B cell (primary cell): Measurements from ENCODE around the gene RBM20. TPM values are rescaled to one million over a fixed set of nuclear protein-coding genes. Genes with fewer than 3 reads are reported as not detected.

Experiments used
- ATAC-seq: fragments of 200-7000 bp; cut with Tn5 transposase; one replicate; pipeline ENCODE4 v1.10.0; 2021; ENCODE audit warnings: low read depth, mild to moderate bottlenecking, moderate number of reproducible peaks, moderate library complexity
- CTCF ChIA-PET: fragments of 350-600 bp; sonication (Branson Sonifier 250); formaldehyde crosslinking; loops from one replicate; lab custom pipeline; 2021; ENCODE audit warnings: antibody characterized with exemption, inconsistent platforms; lab: Charles Lee
- POLR2A ChIA-PET: fragments of 350-600 bp; sonication (Branson Sonifier 250); formaldehyde crosslinking; loops from one replicate; lab custom pipeline; 2021; ENCODE audit warnings: antibody characterized with exemption; lab: Charles Lee
- DNase-seq: peaks from one replicate; pipeline ENCODE4 v3.0.0; 2013
- H2AFZ ChIP-seq: 2 replicates; pipeline ENCODE4 v1.6.1; 2012; ENCODE audit warnings: mild to moderate bottlenecking, low read depth, low read length; ENCODE audit not compliant: insufficient read depth, poor library complexity, severe bottlenecking
- H3K27ac ChIP-seq, 2 donors: 1 replicate in 1 of 2; 2 replicates in 1 of 2; pipeline ENCODE4 v1.5.1; 2012 to 2013; ENCODE audit warnings: low read length in 2 of 2, mild to moderate bottlenecking in 2 of 2, moderate library complexity in 1 of 2
- H3K27me3 ChIP-seq, 4 experiments: fragments of 200-600 bp in 1 of 4; sonication (generic) in 1 of 4; replicated peaks in 1 of 4; 1 replicate in 2 of 4; 2 replicates in 2 of 4; pipeline versions ENCODE4 v1.6.1 to v1.7.0; 2013 to 2016; ENCODE audit warnings: low read length in 3 of 4, mild to moderate bottlenecking in 2 of 4, mixed read lengths in 1 of 4, moderate library complexity in 1 of 4; ENCODE audit not compliant: insufficient read depth in 4 of 4, control insufficient read depth in 3 of 4; ENCODE audit errors: control extremely low read depth in 1 of 4
- H3K36me3 ChIP-seq, 2 experiments: replicated peaks in 1 of 2; 1 replicate in 1 of 2; 2 replicates in 1 of 2; pipeline versions ENCODE4 v1.6.1 to v1.7.1; 2013; ENCODE audit warnings: low read length in 1 of 2; ENCODE audit not compliant: insufficient read depth in 2 of 2, control insufficient read depth in 1 of 2; ENCODE audit errors: control extremely low read depth in 1 of 2, extremely low read depth in 1 of 2
- H3K4me1 ChIP-seq, 2 donors: fragments of 200-600 bp in 1 of 2; sonication (generic) in 1 of 2; 1 replicate in 1 of 2; 2 replicates in 1 of 2; pipeline versions ENCODE4 v1.5.1 to v1.6.1; 2013 to 2017; ENCODE audit warnings: low read length in 2 of 2; ENCODE audit not compliant: control insufficient read depth in 2 of 2, insufficient read depth in 2 of 2
- H3K4me2 ChIP-seq: replicated peaks from 2 replicates; pipeline ENCODE3; 2012; ENCODE audit warnings: mild to moderate bottlenecking, low read depth, low read length; ENCODE audit not compliant: poor library complexity, severe bottlenecking
- H3K4me3 ChIP-seq, 5 experiments: fragments of 200-600 bp in 1 of 5; sonication (generic) in 1 of 5; 1 replicate in 3 of 5; 2 replicates in 2 of 5; pipeline versions ENCODE4 v1.5.1 to v1.7.0; 2011 to 2016; ENCODE audit warnings: low read length in 4 of 5, mild to moderate bottlenecking in 4 of 5, low read depth in 2 of 5, control low read depth in 1 of 5, moderate library complexity in 1 of 5; ENCODE audit not compliant: insufficient read depth in 1 of 5; ENCODE audit errors: control extremely low read depth in 1 of 5, extremely low read depth in 1 of 5
- H3K79me2 ChIP-seq: fragments of 200-600 bp; sonication (generic); one replicate; pipeline ENCODE4 v1.6.0; 2016; ENCODE audit warnings: low read length; ENCODE audit not compliant: control insufficient read depth, insufficient read depth
- H3K9ac ChIP-seq: fragments of 200-600 bp; sonication (generic); 2 replicates; pipeline ENCODE4 v1.6.1; 2017; ENCODE audit warnings: mild to moderate bottlenecking, low read length, moderate library complexity
- H3K9me3 ChIP-seq, 3 donors: one replicate each; pipeline versions ENCODE4 v1.6.1 to v1.7.1; 2013; ENCODE audit warnings: low read length in 2 of 3; ENCODE audit not compliant: control insufficient read depth in 2 of 3, insufficient read depth in 1 of 3; ENCODE audit errors: control extremely low read depth in 1 of 3
- H4K20me1 ChIP-seq: 2 replicates; pipeline ENCODE4 v1.6.0; 2012; ENCODE audit warnings: mild to moderate bottlenecking, low read length; ENCODE audit not compliant: insufficient read depth, control insufficient read depth, poor library complexity, severe bottlenecking
- H3K27ac Mint-ChIP-seq: one replicate; pipeline ENCODE4 v1.8.0; 2021; ENCODE audit warnings: mixed read lengths
- H3K27me3 Mint-ChIP-seq: one replicate; pipeline ENCODE4 v1.8.0; 2021; ENCODE audit warnings: mixed read lengths
- H3K4me1 Mint-ChIP-seq: one replicate; pipeline ENCODE4 v1.8.0; 2021; ENCODE audit warnings: mixed read lengths
- H3K4me3 Mint-ChIP-seq: one replicate; pipeline ENCODE4 v1.8.0; 2021; ENCODE audit warnings: mixed read lengths
- H3K9me3 Mint-ChIP-seq: one replicate; pipeline ENCODE4 v1.8.0; 2022; ENCODE audit warnings: mixed read lengths; ENCODE audit not compliant: insufficient read depth
- EZH2 ChIP-seq: IDR thresholded peaks from 2 replicates; pipeline ENCODE4 v1.6.1; 2012; ENCODE audit warnings: borderline replicate concordance, low read depth, mild to moderate bottlenecking, moderate library complexity, low read length; ENCODE audit not compliant: insufficient read depth, poor library complexity, severe bottlenecking
- WGBS: methylation state at CpG from one replicate; pipeline ENCODE4 v1.1.5; 2013; ENCODE audit warnings: missing lambda C conversion rate; ENCODE audit not compliant: insufficient coverage; 5-methylcytosine and 5-hydroxymethylcytosine counted together
- intact Hi-C: fragments of 100-400 bp; cut with micrococcal nuclease; formaldehyde crosslinking; loops from one replicate; pipeline ENCODE4 v1.10.0; 2022
- polyA plus RNA-seq: library from polyadenylated mRNA; depleted of rRNA; stranded (reverse); fragments of >200 nt; gene quantifications from 2 replicates; pipeline ENCODE4 v1.2.3, GENCODE V29; 2012
- total RNA-seq, 2 donors: library from RNA; stranded (reverse); fragments of 120-200 nt in 1 of 2; gene quantifications; 1 replicate in 1 of 2; 2 replicates in 1 of 2; pipeline versions ENCODE4 v1.2.3 to v1.2.4, GENCODE V29; 2013 to 2022
- TF ChIP-seq, protein P1 (sequence below): fragments of 200-600 bp; IDR thresholded peaks from one replicate; pipeline ENCODE4 v1.8.0; 2022; ENCODE audit warnings: antibody characterized with exemption, mild to moderate bottlenecking

Gene RBM20
- total and polyA plus RNA-seq, 2 donors (not counting 1 experiment from before 2014, with no cell fraction given): not detected

DNA sequence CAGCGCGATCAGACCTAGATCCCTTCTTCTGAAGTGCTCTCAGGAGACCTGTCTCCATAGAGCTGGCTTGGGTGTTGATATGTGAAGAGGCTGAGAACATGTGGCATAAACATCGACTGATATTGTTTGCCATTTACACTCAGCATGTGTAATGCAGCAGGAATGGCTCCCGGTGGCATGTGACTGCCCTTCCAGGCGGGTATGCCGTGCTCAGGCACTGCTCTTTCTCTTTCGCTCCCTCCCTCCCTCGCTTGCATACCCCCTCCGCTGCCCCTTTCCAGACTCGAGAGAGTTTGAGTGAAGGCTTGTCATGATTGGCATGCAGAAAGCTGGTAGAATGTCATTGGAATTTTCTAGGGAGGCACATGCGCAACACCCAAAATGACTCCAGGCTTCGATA is 120.2 kb downstream of the RBM20 start:
- Mint-ChIP-seq H3K27ac (no peak overlapping the region), H3K4me1 (peaks cover 3% of the 10 kb centered on the region), H3K27me3 (peaks cover 38% of the 10 kb centered on the region), H3K4me3 (no peak overlapping the region), H3K9me3 (no peaks in the 10 kb centered on the region)
- Histone ChIP-seq H3K9me3 (no peaks in the 10 kb centered on the region), H3K27ac (no peak overlapping the region), H3K79me2 (no peaks in the 10 kb centered on the region), H4K20me1 (no peaks in the 10 kb centered on the region), H3K27me3 (peaks cover 0 to 10% (median 4%) of the 10 kb centered on the region in 4 experiments), H3K4me1 (no peaks in the 10 kb centered on the region), H3K9ac (no peak overlapping the region), H2AFZ (no peak overlapping the region), H3K4me2 (no peak overlapping the region), H3K4me3 (no peak overlapping the region), H3K36me3 (no peaks in the 10 kb centered on the region)
- intact Hi-C loops: no loop called here
- no peak for ATAC-seq
- CTCF ChIA-PET: no interaction called here
- no peak for TF ChIP-seq EZH2
- TF ChIP-seq, protein P1, sequence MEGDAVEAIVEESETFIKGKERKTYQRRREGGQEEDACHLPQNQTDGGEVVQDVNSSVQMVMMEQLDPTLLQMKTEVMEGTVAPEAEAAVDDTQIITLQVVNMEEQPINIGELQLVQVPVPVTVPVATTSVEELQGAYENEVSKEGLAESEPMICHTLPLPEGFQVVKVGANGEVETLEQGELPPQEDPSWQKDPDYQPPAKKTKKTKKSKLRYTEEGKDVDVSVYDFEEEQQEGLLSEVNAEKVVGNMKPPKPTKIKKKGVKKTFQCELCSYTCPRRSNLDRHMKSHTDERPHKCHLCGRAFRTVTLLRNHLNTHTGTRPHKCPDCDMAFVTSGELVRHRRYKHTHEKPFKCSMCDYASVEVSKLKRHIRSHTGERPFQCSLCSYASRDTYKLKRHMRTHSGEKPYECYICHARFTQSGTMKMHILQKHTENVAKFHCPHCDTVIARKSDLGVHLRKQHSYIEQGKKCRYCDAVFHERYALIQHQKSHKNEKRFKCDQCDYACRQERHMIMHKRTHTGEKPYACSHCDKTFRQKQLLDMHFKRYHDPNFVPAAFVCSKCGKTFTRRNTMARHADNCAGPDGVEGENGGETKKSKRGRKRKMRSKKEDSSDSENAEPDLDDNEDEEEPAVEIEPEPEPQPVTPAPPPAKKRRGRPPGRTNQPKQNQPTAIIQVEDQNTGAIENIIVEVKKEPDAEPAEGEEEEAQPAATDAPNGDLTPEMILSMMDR: no peak
- no peak for DNase-seq
- POLR2A ChIA-PET: no interaction called here
- WGBS: 98% methylated on average over 6 of the region's 12 CpGs

DNA sequence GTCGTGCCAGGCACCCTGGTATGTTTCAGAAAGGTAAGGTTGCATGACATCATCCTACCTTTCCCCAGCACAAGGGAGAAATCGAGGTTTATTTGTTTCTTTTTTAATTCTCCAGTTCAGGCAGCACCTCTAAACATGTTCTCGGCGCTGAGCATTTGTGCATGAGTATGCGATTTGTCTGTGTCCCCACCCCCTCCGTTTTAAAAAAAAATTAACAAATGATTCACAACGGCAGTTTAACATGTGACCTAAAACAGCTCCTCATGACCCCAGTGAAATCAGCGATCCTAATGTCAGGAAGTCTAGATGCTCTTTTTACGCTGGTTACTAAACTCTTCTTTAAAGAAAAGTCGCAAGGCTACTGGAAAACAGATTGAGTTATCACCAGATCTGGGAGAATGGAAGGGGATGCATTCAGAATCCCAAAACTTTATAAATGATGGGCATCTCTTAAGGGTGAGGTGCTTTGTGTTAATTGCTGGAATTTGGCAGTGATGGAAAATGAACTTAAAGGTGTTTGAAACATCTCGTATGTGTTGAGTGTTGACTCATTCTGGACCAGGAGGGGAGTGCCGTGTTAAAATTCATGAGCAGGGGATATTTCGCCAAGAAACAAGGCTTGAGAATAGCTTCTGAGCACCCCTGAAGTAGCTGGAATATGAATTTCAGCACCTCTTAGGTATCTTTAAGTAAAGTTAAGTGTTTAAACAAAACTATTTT is 120.8 kb downstream of the RBM20 start:
- peaks cover 0 to 10% (median 4%) of the 10 kb centered on the region in 4 experiments for H3K27me3 ChIP-seq
- H3K9me3 ChIP-seq: no peaks in the 10 kb centered on the region
- Mint-ChIP-seq H3K27ac (no peak overlapping the region), H3K4me3 (no peak overlapping the region), H3K4me1 (peaks cover 3% of the 10 kb centered on the region), H3K27me3 (peaks cover 35% of the 10 kb centered on the region), H3K9me3 (no peaks in the 10 kb centered on the region)
- 81% methylated on average over 11 of the region's 13 CpGs for WGBS
- no peak overlapping the region for H3K27ac ChIP-seq
- no peaks in the 10 kb centered on the region for H4K20me1 ChIP-seq
- H2AFZ ChIP-seq: no peak overlapping the region
- H3K4me1 ChIP-seq: no peaks in the 10 kb centered on the region
- POLR2A ChIA-PET: no interaction called here
- no peak for ATAC-seq
- no peak overlapping the region for H3K4me2 ChIP-seq
- H3K79me2 ChIP-seq: no peaks in the 10 kb centered on the region
- no peak for DNase-seq
- intact Hi-C loops: no loop called here
- H3K9ac ChIP-seq: no peak overlapping the region
- H3K36me3 ChIP-seq: no peaks in the 10 kb centered on the region
- CTCF ChIA-PET: no interaction called here
- no peak for TF ChIP-seq EZH2
- TF ChIP-seq, protein P1: no peak
- no peak overlapping the region for H3K4me3 ChIP-seq
